ENCODE data around the gene ITIH5.
"Not testable (repeated sequence)": the region's sequence is repeated elsewhere in the genome, so short reads cannot be mapped to it uniquely, and the experiment has no call there.

Gene ITIH5

DNA sequence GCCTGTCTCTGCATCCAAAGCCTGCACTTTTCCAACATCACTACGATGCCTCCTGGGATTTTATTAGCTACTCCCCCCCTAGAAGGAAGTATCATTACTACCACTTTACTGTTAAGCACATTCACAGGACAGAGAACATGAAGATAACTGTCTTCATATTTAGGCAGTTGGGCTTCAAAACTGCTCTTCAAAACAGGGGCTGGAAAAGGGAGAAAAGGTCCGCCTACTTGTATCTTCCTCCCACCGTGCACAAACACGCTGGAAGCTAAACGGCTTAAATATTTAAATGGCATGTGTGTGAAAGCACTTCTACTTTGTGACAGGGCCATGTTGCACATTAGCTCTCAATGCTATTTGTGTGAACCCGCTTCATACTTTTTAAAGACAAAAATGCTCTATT, 999 bp downstream of the ITIH5 start:
- no peak for DNase-seq (ENCODE audit: low read depth)
- no peak overlapping the region for H3K4me3 ChIP-seq (ENCODE audit: low read depth, low read length)
- TF ChIP-seq, protein P1, sequence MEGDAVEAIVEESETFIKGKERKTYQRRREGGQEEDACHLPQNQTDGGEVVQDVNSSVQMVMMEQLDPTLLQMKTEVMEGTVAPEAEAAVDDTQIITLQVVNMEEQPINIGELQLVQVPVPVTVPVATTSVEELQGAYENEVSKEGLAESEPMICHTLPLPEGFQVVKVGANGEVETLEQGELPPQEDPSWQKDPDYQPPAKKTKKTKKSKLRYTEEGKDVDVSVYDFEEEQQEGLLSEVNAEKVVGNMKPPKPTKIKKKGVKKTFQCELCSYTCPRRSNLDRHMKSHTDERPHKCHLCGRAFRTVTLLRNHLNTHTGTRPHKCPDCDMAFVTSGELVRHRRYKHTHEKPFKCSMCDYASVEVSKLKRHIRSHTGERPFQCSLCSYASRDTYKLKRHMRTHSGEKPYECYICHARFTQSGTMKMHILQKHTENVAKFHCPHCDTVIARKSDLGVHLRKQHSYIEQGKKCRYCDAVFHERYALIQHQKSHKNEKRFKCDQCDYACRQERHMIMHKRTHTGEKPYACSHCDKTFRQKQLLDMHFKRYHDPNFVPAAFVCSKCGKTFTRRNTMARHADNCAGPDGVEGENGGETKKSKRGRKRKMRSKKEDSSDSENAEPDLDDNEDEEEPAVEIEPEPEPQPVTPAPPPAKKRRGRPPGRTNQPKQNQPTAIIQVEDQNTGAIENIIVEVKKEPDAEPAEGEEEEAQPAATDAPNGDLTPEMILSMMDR (IDR thresholded peaks at IDR 0.05; ENCODE audit: insufficient read depth, low read depth, low read length, missing control alignments), result no peak

DNA sequence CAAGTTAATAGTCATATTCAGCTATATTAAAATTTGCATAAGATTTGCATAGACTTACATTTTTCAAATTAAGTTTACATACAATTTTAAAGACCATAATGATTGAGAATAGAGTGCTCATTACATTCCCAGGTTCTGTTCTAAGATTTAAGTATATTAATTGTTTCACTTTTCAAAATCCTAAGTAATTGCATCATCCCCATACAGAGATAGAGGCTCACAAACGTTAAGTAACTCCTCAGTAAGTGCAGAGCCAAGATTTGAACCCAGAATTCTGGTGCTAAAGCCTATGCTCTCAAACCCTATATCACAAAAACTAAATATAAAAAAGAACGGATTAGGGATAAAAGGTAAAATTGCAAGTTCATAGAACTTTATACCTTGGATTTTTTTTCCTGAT, 2.1 kb downstream of the ITIH5 start:
- TF ChIP-seq, protein P1 (IDR thresholded peaks at IDR 0.05; ENCODE audit: insufficient read depth, low read depth, low read length, missing control alignments), result no peak
- DNase-seq (ENCODE audit: low read depth), result no peak
- H3K4me3 ChIP-seq (ENCODE audit: low read depth, low read length), result no peak overlapping the region

DNA sequence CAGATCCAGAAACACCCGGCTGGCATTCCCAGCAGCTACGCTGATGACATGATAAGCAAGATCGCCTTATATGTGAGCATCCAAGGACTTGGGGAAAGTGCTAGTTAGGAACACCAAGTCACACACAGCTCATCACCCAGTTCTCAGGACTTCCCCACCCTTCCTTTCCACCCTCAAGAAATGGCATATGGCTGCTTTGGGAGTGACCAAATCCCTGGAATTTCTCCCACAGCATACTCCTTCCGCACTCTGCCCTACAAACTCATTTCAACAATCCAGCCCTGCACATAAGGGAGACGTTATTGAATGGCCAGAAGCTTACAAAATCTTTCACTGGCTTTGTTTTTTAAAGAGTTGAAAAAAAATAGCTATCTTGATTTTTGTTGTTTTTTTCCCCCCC, 4.2 kb downstream of the ITIH5 start:
- no peak for DNase-seq (ENCODE audit: low read depth)
- TF ChIP-seq, protein P1 (IDR thresholded peaks at IDR 0.05; ENCODE audit: insufficient read depth, low read depth, low read length, missing control alignments), result no peak

DNA sequence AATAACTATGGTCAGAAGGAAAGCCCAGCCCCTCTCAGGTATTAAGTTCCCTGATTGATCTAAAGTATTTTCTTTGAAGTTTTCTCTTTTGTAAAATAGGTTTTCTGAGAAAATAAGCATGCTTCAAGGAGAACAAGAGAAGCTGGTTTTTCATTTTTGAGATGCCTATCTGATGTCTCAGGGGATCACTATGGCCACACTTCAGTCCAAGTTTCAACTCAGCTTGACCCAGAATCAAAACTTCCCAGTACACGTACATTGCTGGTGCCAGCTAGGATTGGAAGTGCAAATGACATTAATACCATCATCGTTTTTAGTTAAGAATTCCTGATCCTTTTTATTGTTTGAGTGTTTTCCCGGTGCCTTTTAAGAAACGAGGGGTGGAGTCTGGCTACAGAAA, 7.2 kb downstream of the ITIH5 start:
- no peak overlapping the region for H3K4me3 ChIP-seq (ENCODE audit: low read depth, low read length)
- TF ChIP-seq, protein P1 (IDR thresholded peaks at IDR 0.05; ENCODE audit: insufficient read depth, low read depth, low read length, missing control alignments), result no peak
- DNase-seq (ENCODE audit: low read depth), result no peak

More for the DNA sequence above, 4.2 kb downstream of the ITIH5 start:
- H3K4me3 ChIP-seq (ENCODE audit: low read depth, low read length), result no peak overlapping the region

DNA sequence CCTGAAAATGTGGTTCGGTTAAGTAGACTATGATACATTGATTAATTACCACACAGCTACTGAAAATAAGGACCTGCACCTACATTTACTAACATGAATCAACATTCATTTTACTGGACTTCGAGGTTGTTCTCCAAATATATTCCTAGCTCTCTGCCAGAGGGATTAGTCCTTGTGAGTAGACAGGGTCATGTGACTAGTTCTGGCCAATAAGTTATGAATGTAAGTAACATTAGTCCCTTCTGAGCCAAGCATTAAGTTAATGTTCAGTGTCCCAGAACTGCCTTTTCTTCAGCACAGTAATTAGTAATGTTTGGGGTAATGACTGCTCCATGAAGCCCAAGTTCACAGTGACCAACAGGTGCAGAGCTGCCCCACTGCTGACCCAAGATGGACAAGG, 9.2 kb downstream of the ITIH5 start:
- TF ChIP-seq, protein P1 (IDR thresholded peaks at IDR 0.05; ENCODE audit: insufficient read depth, low read depth, low read length, missing control alignments), result no peak
- no peak for DNase-seq (ENCODE audit: low read depth)
- H3K4me3 ChIP-seq (ENCODE audit: low read depth, low read length), result no peak overlapping the region

DNA sequence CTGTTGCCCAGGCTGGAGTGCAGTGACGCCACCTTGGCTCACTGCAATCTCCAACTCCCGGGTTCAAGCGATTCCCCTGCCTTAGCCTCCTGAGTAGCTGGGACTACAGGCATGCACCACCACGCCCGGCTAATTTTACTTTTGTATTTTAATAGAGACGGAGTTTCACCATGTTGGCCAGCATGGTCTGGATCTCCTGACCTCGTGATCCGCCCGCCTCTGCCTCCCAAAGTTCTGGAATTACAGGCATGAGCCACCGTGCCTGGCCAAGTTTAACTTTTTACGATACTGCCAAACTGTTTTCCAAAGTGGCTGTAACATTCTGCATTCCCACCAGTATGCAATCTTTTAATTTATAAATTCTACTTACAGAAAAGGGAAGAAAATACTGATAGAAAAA, 9.7 kb downstream of the ITIH5 start:
- DNase-seq (ENCODE audit: low read depth); H3K4me3 ChIP-seq (ENCODE audit: low read depth, low read length): not testable (repeated sequence)

DNA sequence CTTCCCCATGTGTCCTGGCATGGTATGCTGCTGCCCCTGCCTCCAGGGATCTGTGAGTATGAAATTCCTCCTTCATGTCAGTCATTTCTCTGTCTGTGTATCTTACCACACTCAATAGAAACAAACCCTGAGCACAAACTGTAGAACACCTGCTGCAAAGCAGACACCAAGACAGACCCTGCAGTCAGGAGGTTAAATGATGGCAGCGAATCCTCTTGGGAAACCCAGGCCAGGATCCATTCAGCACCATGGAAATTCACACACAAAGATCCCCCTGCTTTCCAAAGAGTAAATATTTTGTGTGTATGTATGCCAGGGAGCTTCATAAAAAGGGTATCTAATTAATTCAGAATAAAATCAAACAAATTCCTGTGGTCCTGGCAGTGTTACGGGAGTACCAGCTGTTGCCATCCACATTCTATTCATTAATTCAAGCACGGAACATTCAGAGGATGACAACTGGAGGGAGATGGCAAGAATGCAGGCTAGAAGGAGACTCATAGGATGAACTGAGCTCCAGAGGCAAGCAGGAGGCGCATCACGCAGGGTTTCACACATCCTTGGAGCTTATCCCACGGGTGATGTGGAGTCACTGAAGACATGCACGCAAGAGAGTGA, 14.8 kb downstream of the ITIH5 start:
- TF ChIP-seq, protein P1 (IDR thresholded peaks at IDR 0.05; ENCODE audit: insufficient read depth, low read depth, low read length, missing control alignments), result no peak
- no peak for DNase-seq (ENCODE audit: low read depth)
- H3K4me3 ChIP-seq (ENCODE audit: low read depth, low read length), result no peak overlapping the region
